RWPE2 (cell line): ENCODE results near the gene FASTK.

Source experiments
- ATAC-seq: fragments of 200-7000 bp; cut with Tn5 transposase; 3 replicates; pipeline ENCODE4 v1.9.1; 2021; ENCODE audit warnings: low read depth
- DNase-seq: peaks from one replicate; pipeline ENCODE4 v3.0.0-alpha.2; 2020; ENCODE audit warnings: low spot score
- H3K27ac ChIP-seq: fragments of 450-650 bp; 2 replicates; pipeline ENCODE4 v1.5.1; 2017; ENCODE audit warnings: mild to moderate bottlenecking; ENCODE audit not compliant: poor library complexity, severe bottlenecking
- H3K27me3 ChIP-seq: fragments of 250-450 bp; sonication (Bioruptor Pico); 2 replicates; pipeline ENCODE4 v1.5.1; 2021; ENCODE audit warnings: mild to moderate bottlenecking, moderate library complexity; ENCODE audit not compliant: insufficient read depth, poor library complexity, severe bottlenecking
- H3K36me3 ChIP-seq: fragments of 250-450 bp; sonication (Bioruptor Pico); 2 replicates; pipeline ENCODE4 v1.5.1; 2020; ENCODE audit warnings: low read depth, mild to moderate bottlenecking, moderate library complexity
- H3K4me1 ChIP-seq: fragments of 250-450 bp; sonication (Bioruptor Pico); 2 replicates; pipeline ENCODE4 v1.5.1; 2021; ENCODE audit warnings: mild to moderate bottlenecking, moderate library complexity; ENCODE audit not compliant: insufficient read depth, poor library complexity, severe bottlenecking
- H3K4me3 ChIP-seq: fragments of 250-450 bp; sonication (Bioruptor Pico); 2 replicates; pipeline ENCODE4 v1.5.1; 2021; ENCODE audit warnings: mild to moderate bottlenecking, moderate library complexity; ENCODE audit not compliant: severe bottlenecking
- H3K9me3 ChIP-seq: fragments of 250-450 bp; sonication (Bioruptor Pico); 2 replicates; pipeline ENCODE4 v1.5.1; 2021; ENCODE audit warnings: mild to moderate bottlenecking, moderate library complexity; ENCODE audit not compliant: severe bottlenecking
- TF ChIP-seq, protein P1 (sequence below): fragments of 450-650 bp; IDR thresholded peaks from one replicate; pipeline ENCODE4 v1.5.1; 2017; ENCODE audit warnings: mild to moderate bottlenecking, moderate library complexity; ENCODE audit not compliant: poor library complexity, severe bottlenecking

The FASTK gene

DNA sequence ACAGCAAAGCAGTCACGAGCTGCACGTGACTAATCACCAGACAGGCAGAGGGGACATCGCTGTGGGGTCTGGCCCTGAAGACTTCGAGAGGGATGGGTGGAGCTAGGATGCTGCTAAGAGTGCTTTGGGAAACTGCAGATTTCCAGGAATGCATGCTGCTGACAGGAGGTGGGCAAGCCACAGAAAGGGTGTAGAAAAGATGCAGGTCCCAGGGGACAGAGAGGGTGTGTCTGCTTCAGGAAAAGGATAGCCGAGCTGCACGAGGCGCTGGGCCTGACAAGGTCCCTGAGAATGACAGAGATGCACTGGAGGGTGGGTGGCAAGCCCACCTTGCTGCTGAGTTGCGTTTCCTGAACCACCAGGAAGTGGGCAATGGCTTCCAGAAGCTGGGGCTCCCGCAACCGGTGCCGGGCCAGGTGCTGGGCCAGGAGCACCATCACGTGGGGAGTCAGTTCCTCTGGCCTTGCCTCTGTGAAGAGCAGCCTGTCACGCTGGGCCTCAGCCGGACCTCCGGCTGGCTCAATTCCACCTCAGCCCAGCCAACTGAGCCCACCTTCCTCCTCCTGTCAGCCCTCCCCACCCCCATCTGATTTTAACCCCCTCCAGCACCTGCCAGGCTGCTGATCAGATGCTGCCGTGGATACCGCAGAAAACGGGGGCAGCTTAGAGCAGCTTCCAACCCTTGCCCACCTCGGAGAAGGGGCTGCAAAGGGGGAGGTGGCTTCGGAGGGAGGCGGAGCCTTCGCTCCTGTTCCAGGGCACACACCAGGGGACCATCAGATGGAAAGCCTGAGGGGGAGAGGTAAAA, 2.2 kb downstream of the FASTK start:
- H3K36me3 ChIP-seq: peaks cover 36% of the 10 kb centered on the region
- TF ChIP-seq, protein P1, sequence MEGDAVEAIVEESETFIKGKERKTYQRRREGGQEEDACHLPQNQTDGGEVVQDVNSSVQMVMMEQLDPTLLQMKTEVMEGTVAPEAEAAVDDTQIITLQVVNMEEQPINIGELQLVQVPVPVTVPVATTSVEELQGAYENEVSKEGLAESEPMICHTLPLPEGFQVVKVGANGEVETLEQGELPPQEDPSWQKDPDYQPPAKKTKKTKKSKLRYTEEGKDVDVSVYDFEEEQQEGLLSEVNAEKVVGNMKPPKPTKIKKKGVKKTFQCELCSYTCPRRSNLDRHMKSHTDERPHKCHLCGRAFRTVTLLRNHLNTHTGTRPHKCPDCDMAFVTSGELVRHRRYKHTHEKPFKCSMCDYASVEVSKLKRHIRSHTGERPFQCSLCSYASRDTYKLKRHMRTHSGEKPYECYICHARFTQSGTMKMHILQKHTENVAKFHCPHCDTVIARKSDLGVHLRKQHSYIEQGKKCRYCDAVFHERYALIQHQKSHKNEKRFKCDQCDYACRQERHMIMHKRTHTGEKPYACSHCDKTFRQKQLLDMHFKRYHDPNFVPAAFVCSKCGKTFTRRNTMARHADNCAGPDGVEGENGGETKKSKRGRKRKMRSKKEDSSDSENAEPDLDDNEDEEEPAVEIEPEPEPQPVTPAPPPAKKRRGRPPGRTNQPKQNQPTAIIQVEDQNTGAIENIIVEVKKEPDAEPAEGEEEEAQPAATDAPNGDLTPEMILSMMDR: no peak
- H3K27me3 ChIP-seq: no peaks in the 10 kb centered on the region
- no peak overlapping the region for H3K4me3 ChIP-seq
- no peak overlapping the region for H3K27ac ChIP-seq
- no peak for DNase-seq
- no peak for ATAC-seq
- H3K4me1 ChIP-seq: peaks cover 6% of the 10 kb centered on the region
- no peaks in the 10 kb centered on the region for H3K9me3 ChIP-seq

- Histone ChIP-seq H3K4me3 (no peak overlapping the region), H3K36me3 (peaks cover 43% of the 10 kb centered on the region), H3K4me1 (peaks cover 6% of the 10 kb centered on the region), H3K9me3 (no peaks in the 10 kb centered on the region), H3K27ac (no peak overlapping the region), H3K27me3 (no peaks in the 10 kb centered on the region)
- ATAC-seq (no peak), DNase-seq (no peak)
- TF ChIP-seq, protein P1: no peak
These were observed 2.8 kb downstream of the FASTK start for GRCh38 chr7:151077705-151078232.

DNA sequence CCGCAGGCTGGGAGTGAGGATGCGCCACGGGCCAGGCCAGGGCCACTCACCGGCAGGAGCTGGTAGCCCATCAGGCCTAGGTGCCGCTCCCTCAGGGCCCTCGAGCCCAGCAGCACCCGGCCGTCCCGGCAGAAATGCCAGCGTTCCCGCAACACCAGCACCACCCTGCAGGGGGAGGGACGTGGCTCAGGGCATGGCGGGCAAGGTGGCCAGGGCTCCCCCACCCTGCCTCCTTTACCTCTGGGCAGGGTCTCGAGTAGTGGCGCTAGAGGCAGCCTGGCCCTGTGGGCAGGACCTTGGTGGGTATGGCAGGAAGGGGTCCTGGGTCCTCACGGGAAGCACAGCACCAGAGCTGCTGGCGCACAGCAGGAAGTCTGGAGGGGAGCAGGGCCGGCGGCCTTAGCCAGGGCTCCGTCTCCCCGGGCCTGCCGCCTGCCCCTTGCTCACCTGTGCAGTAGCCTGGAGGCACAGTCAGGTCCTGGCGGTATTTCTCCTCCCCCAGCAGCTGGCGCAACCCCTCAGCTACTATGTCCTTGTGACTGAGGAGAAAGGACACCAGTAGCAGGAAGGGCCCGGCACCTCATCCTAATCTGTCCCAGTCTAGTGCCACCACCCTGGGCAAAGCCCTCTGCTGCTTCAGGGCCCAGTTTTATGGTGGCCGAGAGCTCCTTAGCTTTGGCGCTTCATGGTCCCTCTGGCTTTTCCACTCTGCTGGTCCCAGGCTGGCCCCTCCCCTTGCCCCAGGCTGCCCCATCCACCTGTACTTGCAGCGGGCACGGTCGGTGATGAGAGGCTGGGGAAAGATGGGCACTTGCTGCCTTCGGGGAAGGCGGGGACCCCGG, 3.5 kb downstream of the FASTK start:
- H3K4me3 ChIP-seq: no peak overlapping the region
- H3K36me3 ChIP-seq: peaks cover 50% of the 10 kb centered on the region
- ATAC-seq: no peak
- H3K4me1 ChIP-seq: peaks cover 3% of the 10 kb centered on the region
- H3K27me3 ChIP-seq: no peaks in the 10 kb centered on the region
- H3K9me3 ChIP-seq: no peaks in the 10 kb centered on the region
- TF ChIP-seq, protein P1: no peak
- no peak overlapping the region for H3K27ac ChIP-seq
- DNase-seq: no peak

DNA sequence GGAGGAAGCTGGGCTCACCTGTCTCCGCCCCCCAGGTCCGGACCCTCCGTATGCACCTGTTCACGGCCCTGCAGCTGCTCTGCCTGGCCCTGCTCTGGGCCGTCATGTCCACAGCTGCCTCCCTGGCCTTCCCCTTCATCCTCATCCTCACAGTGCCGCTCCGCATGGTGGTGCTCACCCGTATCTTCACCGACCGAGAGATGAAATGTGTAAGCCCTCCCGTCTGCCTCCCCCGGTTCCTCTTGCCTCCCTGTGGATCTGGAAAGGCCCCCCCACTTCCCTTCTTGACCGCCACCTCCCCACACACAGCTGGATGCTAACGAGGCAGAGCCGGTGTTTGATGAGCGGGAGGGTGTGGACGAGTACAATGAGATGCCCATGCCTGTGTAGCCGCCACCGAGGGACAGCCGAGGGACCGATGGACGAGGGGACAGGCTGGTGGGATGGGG, 4.6 kb downstream of the FASTK start:
- TF ChIP-seq, protein P1: no peak
- no peak overlapping the region for H3K4me3 ChIP-seq
- H3K4me1 ChIP-seq: no peaks in the 10 kb centered on the region
- peaks cover 55% of the 10 kb centered on the region for H3K36me3 ChIP-seq
- ATAC-seq (no peak), DNase-seq (no peak)
- H3K27ac ChIP-seq: no peak overlapping the region
- no peaks in the 10 kb centered on the region for H3K27me3 ChIP-seq
- no peaks in the 10 kb centered on the region for H3K9me3 ChIP-seq
